ENCODE data around the gene PPRC1. TPM values are rescaled to one million over a fixed set of nuclear protein-coding genes. Genes with fewer than 3 reads are reported as not detected.

PPRC1 gene
- total and polyA plus RNA-seq, 5 donors from 2014 or later, result 6.6 to 35.3 (median 10.6) TPM

GRCh38 chr10:102141583-102142107, 8.8 kb downstream of the PPRC1 start:
- Mint-ChIP-seq H3K27ac (no peak overlapping the region), H3K4me1 (peaks cover 0 to 14% (median 7%) of the 10 kb centered on the region in 4 donors), H3K9me3 (no peaks in the 10 kb centered on the region), H3K4me3 (no peak overlapping the region), H3K27me3 (no peaks in the 10 kb centered on the region), H3K36me3 (peaks cover 32% of the 10 kb centered on the region)
- DNase-seq, result no peak
- peaks cover 9% of the 10 kb centered on the region for H3K4me1 ChIP-seq (ENCODE audit: control insufficient read depth, insufficient read depth, low read length, poor library complexity, severe bottlenecking)
- ATAC-seq (ENCODE audit: low read depth in 2 of 2), result no peak
- peaks cover 70% of the 10 kb centered on the region for H3K36me3 ChIP-seq (ENCODE audit: control insufficient read depth, insufficient read depth, low read length)
- no peaks in the 10 kb centered on the region for H3K9me3 ChIP-seq (ENCODE audit: control insufficient read depth in 2 of 2, low read length in 2 of 2)
- H3K27ac ChIP-seq (ENCODE audit: insufficient read depth, low read length, poor library complexity, severe bottlenecking), result no peak overlapping the region
- H3K27me3 ChIP-seq (ENCODE audit: control insufficient read depth, insufficient read depth, low read length), result no peaks in the 10 kb centered on the region
- no peak overlapping the region for H3K4me3 ChIP-seq (ENCODE audit: low read depth, low read length)

GRCh38 chr10:102146971-102147428, 14.2 kb downstream of the PPRC1 start:
- ATAC-seq (ENCODE audit: low read depth in 2 of 2), result no peak
- Histone ChIP-seq H3K4me1 (ENCODE audit: control insufficient read depth, insufficient read depth, low read length, poor library complexity, severe bottlenecking) (peaks cover 5% of the 10 kb centered on the region), H3K36me3 (ENCODE audit: control insufficient read depth, insufficient read depth, low read length) (peaks cover 53% of the 10 kb centered on the region), H3K27me3 (ENCODE audit: control insufficient read depth, insufficient read depth, low read length) (no peaks in the 10 kb centered on the region), H3K9me3 (ENCODE audit: control insufficient read depth in 2 of 2, low read length in 2 of 2) (no peaks in the 10 kb centered on the region), H3K4me3 (ENCODE audit: low read depth, low read length) (no peak overlapping the region), H3K27ac (ENCODE audit: insufficient read depth, low read length, poor library complexity, severe bottlenecking) (no peak overlapping the region)
- Mint-ChIP-seq H3K27me3 (no peaks in the 10 kb centered on the region), H3K27ac (no peak overlapping the region), H3K4me3 (no peak overlapping the region), H3K9me3 (no peaks in the 10 kb centered on the region), H3K36me3 (peaks cover 35% of the 10 kb centered on the region), H3K4me1 (peaks cover 9 to 13% (median 11%) of the 10 kb centered on the region in 4 donors)
- no peak for DNase-seq

GRCh38 chr10:102147561-102147960, 14.7 kb downstream of the PPRC1 start:
- Mint-ChIP-seq H3K4me3 (no peak overlapping the region), H3K9me3 (no peaks in the 10 kb centered on the region), H3K36me3 (peaks cover 35% of the 10 kb centered on the region), H3K27ac (peak overlapping the region in 2 of 3 donors; percentile 7 to 27), H3K4me1 (peaks cover 9 to 18% (median 14%) of the 10 kb centered on the region in 4 donors), H3K27me3 (no peaks in the 10 kb centered on the region)
- no peak for ATAC-seq (ENCODE audit: low read depth in 2 of 2)
- Histone ChIP-seq H3K4me3 (ENCODE audit: low read depth, low read length) (no peak overlapping the region), H3K27me3 (ENCODE audit: control insufficient read depth, insufficient read depth, low read length) (no peaks in the 10 kb centered on the region), H3K27ac (ENCODE audit: insufficient read depth, low read length, poor library complexity, severe bottlenecking) (no peak overlapping the region), H3K36me3 (ENCODE audit: control insufficient read depth, insufficient read depth, low read length) (peaks cover 53% of the 10 kb centered on the region), H3K4me1 (ENCODE audit: control insufficient read depth, insufficient read depth, low read length, poor library complexity, severe bottlenecking) (peaks cover 7% of the 10 kb centered on the region), H3K9me3 (ENCODE audit: control insufficient read depth in 2 of 2, low read length in 2 of 2) (no peaks in the 10 kb centered on the region)
- DNase-seq, result no peak

- no peak for DNase-seq
- Mint-ChIP-seq H3K4me1 (peaks cover 9 to 25% (median 20%) of the 10 kb centered on the region in 4 donors), H3K27me3 (no peaks in the 10 kb centered on the region), H3K4me3 (no peak overlapping the region), H3K27ac (peak overlapping the region; percentile 7 to 79 (median 22)), H3K36me3 (peaks cover 37% of the 10 kb centered on the region), H3K9me3 (no peaks in the 10 kb centered on the region)
- H3K27ac ChIP-seq (ENCODE audit: insufficient read depth, low read length, poor library complexity, severe bottlenecking), result no peak overlapping the region
- no peak for ATAC-seq (ENCODE audit: low read depth in 2 of 2)
- H3K9me3 ChIP-seq (ENCODE audit: control insufficient read depth in 2 of 2, low read length in 2 of 2), result no peaks in the 10 kb centered on the region
- peaks cover 49% of the 10 kb centered on the region for H3K36me3 ChIP-seq (ENCODE audit: control insufficient read depth, insufficient read depth, low read length)
- H3K27me3 ChIP-seq (ENCODE audit: control insufficient read depth, insufficient read depth, low read length), result no peaks in the 10 kb centered on the region
- peaks cover 14% of the 10 kb centered on the region for H3K4me1 ChIP-seq (ENCODE audit: control insufficient read depth, insufficient read depth, low read length, poor library complexity, severe bottlenecking)
- H3K4me3 ChIP-seq (ENCODE audit: low read depth, low read length), result no peak overlapping the region
Observed at GRCh38 chr10:102148275-102148674, 15.4 kb downstream of the PPRC1 start.

- no peaks in the 10 kb centered on the region for H3K27me3 ChIP-seq (ENCODE audit: control insufficient read depth, insufficient read depth, low read length)
- H3K9me3 ChIP-seq (ENCODE audit: control insufficient read depth in 2 of 2, low read length in 2 of 2), result no peaks in the 10 kb centered on the region
- peaks cover 32% of the 10 kb centered on the region for H3K36me3 Mint-ChIP-seq
- peaks cover 31% of the 10 kb centered on the region for H3K36me3 ChIP-seq (ENCODE audit: control insufficient read depth, insufficient read depth, low read length)
- peak overlapping the region; percentile 78 for H3K4me3 ChIP-seq (ENCODE audit: low read depth, low read length)
- no peaks in the 10 kb centered on the region for H3K27me3 Mint-ChIP-seq
- H3K27ac Mint-ChIP-seq, result peak overlapping the region; percentile 86 to 98 (median 98)
- H3K4me1 ChIP-seq (ENCODE audit: control insufficient read depth, insufficient read depth, low read length, poor library complexity, severe bottlenecking), result peaks cover 28% of the 10 kb centered on the region
- no peak for ATAC-seq (ENCODE audit: low read depth in 2 of 2)
- H3K9me3 Mint-ChIP-seq, result no peaks in the 10 kb centered on the region
- H3K27ac ChIP-seq (ENCODE audit: insufficient read depth, low read length, poor library complexity, severe bottlenecking), result peak overlapping the region; percentile 97
- no peak for DNase-seq
- peak overlapping the region; percentile 94 to 99 (median 96) for H3K4me3 Mint-ChIP-seq
- peaks cover 9 to 47% (median 29%) of the 10 kb centered on the region in 4 donors for H3K4me1 Mint-ChIP-seq
Observed at GRCh38 chr10:102150970-102151773, 18.3 kb downstream of the PPRC1 start.

- H3K27ac ChIP-seq (ENCODE audit: insufficient read depth, low read length, poor library complexity, severe bottlenecking), result peak within 1 kb of the TSS; percentile 97
Observed at GRCh38 chr10:102151774-102152544, 19.1 kb downstream of the PPRC1 start, which contains the start of gene NOLC1. Gene NOLC1, plus strand, starts transcription at chr10:102152389. Its CDS starts 22 bp downstream, at chr10:102152411.

GRCh38 chr10:102152545-102152890, 19.7 kb downstream of the PPRC1 start:
- peaks cover 37% of the 10 kb centered on the region for H3K36me3 Mint-ChIP-seq
- Histone ChIP-seq H3K27ac (ENCODE audit: insufficient read depth, low read length, poor library complexity, severe bottlenecking) (peak overlapping the region; percentile 97), H3K27me3 (ENCODE audit: control insufficient read depth, insufficient read depth, low read length) (no peaks in the 10 kb centered on the region), H3K36me3 (ENCODE audit: control insufficient read depth, insufficient read depth, low read length) (peaks cover 30% of the 10 kb centered on the region), H3K4me1 (ENCODE audit: control insufficient read depth, insufficient read depth, low read length, poor library complexity, severe bottlenecking) (peaks cover 32% of the 10 kb centered on the region), H3K4me3 (ENCODE audit: low read depth, low read length) (peak overlapping the region; percentile 79), H3K9me3 (ENCODE audit: control insufficient read depth in 2 of 2, low read length in 2 of 2) (no peaks in the 10 kb centered on the region)
- ATAC-seq (ENCODE audit: low read depth in 2 of 2), result no peak
- no peaks in the 10 kb centered on the region for H3K9me3 Mint-ChIP-seq
- no peak for DNase-seq
- H3K4me3 Mint-ChIP-seq, result peak overlapping the region; percentile 94 to 99 (median 96)
- peaks cover 6 to 60% (median 38%) of the 10 kb centered on the region in 4 donors for H3K4me1 Mint-ChIP-seq
- H3K27ac Mint-ChIP-seq, result peak overlapping the region; percentile 86 to 98 (median 98)
- H3K27me3 Mint-ChIP-seq, result no peaks in the 10 kb centered on the region

More at GRCh38 chr10:102151774-102152544, 19.1 kb downstream of the PPRC1 start, which contains the start of gene NOLC1:
- H3K9me3 ChIP-seq (ENCODE audit: control insufficient read depth in 2 of 2, low read length in 2 of 2), result no peaks in the 10 kb centered on the region
- peaks cover 29% of the 10 kb centered on the region for H3K4me1 ChIP-seq (ENCODE audit: control insufficient read depth, insufficient read depth, low read length, poor library complexity, severe bottlenecking)
- ATAC-seq (ENCODE audit: low read depth in 2 of 2) (peak; percentile 96), DNase-seq (peak; percentile 99 to 100 (median 100))
- Mint-ChIP-seq H3K27ac (peak within 1 kb of the TSS; percentile 86 to 98 (median 98)), H3K4me3 (peak within 1 kb of the TSS; percentile 94 to 99 (median 96)), H3K36me3 (peaks cover 37% of the 10 kb centered on the region), H3K4me1 (peaks cover 9 to 55% (median 32%) of the 10 kb centered on the region in 4 donors), H3K27me3 (no peaks in the 10 kb centered on the region), H3K9me3 (no peaks in the 10 kb centered on the region)
- peaks cover 28% of the 10 kb centered on the region for H3K36me3 ChIP-seq (ENCODE audit: control insufficient read depth, insufficient read depth, low read length)
- peak within 1 kb of the TSS; percentile 79 for H3K4me3 ChIP-seq (ENCODE audit: low read depth, low read length)
- H3K27me3 ChIP-seq (ENCODE audit: control insufficient read depth, insufficient read depth, low read length), result no peaks in the 10 kb centered on the region

Measured in CD4-positive, CD25-positive, alpha-beta regulatory T cell (primary cell).